Psoas muscle (tissue), 8 donors: ENCODE measurements around the gene USP10. TPM values are rescaled to one million over a fixed set of nuclear protein-coding genes. Genes with fewer than 3 reads are reported as not detected.

Experiments
- ATAC-seq, 4 donors: fragments of 200-7000 bp; cut with Tn5 transposase; one replicate each; pipeline ENCODE4 v1.9.1; 2020; ENCODE audit warnings: moderate library complexity in 3 of 4, mild to moderate bottlenecking in 2 of 4
- DNase-seq, 2 donors: peaks; one replicate each; pipeline ENCODE4 v3.0.0-alpha.2; 2020
- H3K27ac ChIP-seq: fragments of 200-600 bp; one replicate; pipeline ENCODE4 v1.8.0; 2022
- H3K27me3 ChIP-seq, 3 donors: fragments of 200-600 bp in 1 of 3; one replicate each; pipeline versions ENCODE4 v1.6.1 to v1.8.0; 2013 to 2022; ENCODE audit warnings: low read length in 2 of 3, mild to moderate bottlenecking in 2 of 3, moderate library complexity in 1 of 3; ENCODE audit not compliant: insufficient read depth in 3 of 3
- H3K36me3 ChIP-seq, 2 donors: fragments of 200-600 bp in 1 of 2; one replicate each; pipeline versions ENCODE4 v1.6.1 to v1.8.0; 2013 to 2022; ENCODE audit warnings: low read depth in 1 of 2, mild to moderate bottlenecking in 1 of 2, moderate library complexity in 1 of 2; ENCODE audit not compliant: insufficient read depth in 1 of 2
- H3K4me1 ChIP-seq: fragments of 200-600 bp; one replicate; pipeline ENCODE4 v1.8.0; 2022
- H3K4me3 ChIP-seq: fragments of 200-600 bp; one replicate; pipeline ENCODE4 v1.8.0; 2022; ENCODE audit warnings: mild to moderate bottlenecking
- H3K9me3 ChIP-seq: fragments of 200-600 bp; one replicate; pipeline ENCODE4 v1.8.0; 2022
- CTCF ChIP-seq: fragments of 200-600 bp; IDR thresholded peaks from one replicate; pipeline ENCODE4 v1.8.0; 2022; ENCODE audit warnings: antibody characterized with exemption
- WGBS, 3 donors: extraction: QIAGEN DNeasy Blood & Tissue Kit; methylation state at CpG; one replicate each; pipeline versions ENCODE4 v1.1.6 to v1.1.7; 2013; 5-methylcytosine and 5-hydroxymethylcytosine counted together
- intact Hi-C, 2 donors: fragments of 100-400 bp; cut with DNase I; formaldehyde crosslinking; loops; one replicate each; pipeline versions ENCODE4 v1.11.0 to v1.14.2; 2022
- long read RNA-seq, 2 donors: library from polyadenylated mRNA; unstranded; transcript quantifications; one replicate each; pipeline ENCODE4 v2.0.0, GENCODE V29; 2021
- polyA plus RNA-seq, 3 donors: library from polyadenylated mRNA; stranded (reverse); fragments of 200-250 nt; gene quantifications; one replicate each; pipeline ENCODE4 v1.2.3, GENCODE V29; 2013
- total RNA-seq, 4 donors: library from RNA; stranded (reverse); fragmentation: NEBNext Ultra II Directional in 2 of 4; extraction: Animal tissue kit (Norgen Biotek cat#: 25700) in 2 of 4; gene quantifications; one replicate each; pipeline versions ENCODE4 v1.2.1 to v1.2.4, GENCODE V29; 2021 to 2023
- donor health status: healthy with polysubstance abuse.
- donor health status: DM: no; HTN: no; CAD: no; lungs with moderate emphysema.
- donor health status: Bipolar disorder and iron deficiency.
- donor health status: healthy.
- donor health status: DM: yes; HTN: yes; CAD: no.
- donor health status: DM: no; HTN: no; CAD: no.
- donor health status: DM: no; HTN: no; CAD: no.
- donor health status: DM: yes; HTN: yes; CAD: no.

Gene USP10
- 10 to 100 TPM; 57.1 to 93.0 (median 78.9) TPM for total RNA-seq
- 10 to 100 TPM; 33.9 to 69.5 (median 69.2) TPM for polyA plus RNA-seq
- long read RNA-seq, donor 1, transcript USP10-201 (14 exons, 3,009 nt): major isoform, 24 of 51 reads
- long read RNA-seq, donor 1, partial matches to known transcripts: 23 of 51 reads
- long read RNA-seq, donor 1, other reads (novel, unspliced or antisense): 3 of 51 reads
- long read RNA-seq, donor 2, transcript USP10-201 (14 exons, 3,009 nt): major isoform, 31 of 77 reads
- long read RNA-seq, donor 2, partial matches to known transcripts: 38 of 77 reads
- long read RNA-seq, donor 2, other reads (novel, unspliced or antisense): 6 of 77 reads

- WGBS, 3 donors: 1% methylated on average over 32 to 96 of the region's 97 CpGs
- H3K36me3 ChIP-seq: no peaks in the 10 kb centered on the region
- H3K9me3 ChIP-seq: no peaks in the 10 kb centered on the region
- peak within 1 kb of the TSS; percentile 88 for H3K27ac ChIP-seq
- TF ChIP-seq CTCF: no peak
- intact Hi-C loops: no loop called here
- peak within 1 kb of the TSS; percentile 98 for H3K4me3 ChIP-seq
- no peaks in the 10 kb centered on the region for H3K27me3 ChIP-seq
- DNase-seq (peak; percentile 82 to 89), ATAC-seq (peak; percentile 92 to 94 (median 92))
- H3K4me1 ChIP-seq: peaks cover 26% of the 10 kb centered on the region
These were observed at the start of gene USP10 for GRCh38 chr16:84699712-84700445. USP10 (plus strand) TSS chr16:84700000; CDS start chr16:84700091, 91 bp downstream.

GRCh38 chr16:84650062-84650991 lies 49.5 kb upstream of the USP10 start:
- 80 to 86% (median 81%) methylated on average over 20 of the region's 20 CpGs for WGBS, 3 donors
- Histone ChIP-seq H3K27me3 (no peaks in the 10 kb centered on the region), H3K27ac (no peak overlapping the region), H3K36me3 (peaks cover 0 to 36% of the 10 kb centered on the region in 2 donors), H3K4me1 (no peaks in the 10 kb centered on the region), H3K9me3 (no peaks in the 10 kb centered on the region), H3K4me3 (no peak overlapping the region)
- intact Hi-C loops: no loop called here
- ATAC-seq (no peak), DNase-seq (no peak)
- TF ChIP-seq CTCF: no peak

- Histone ChIP-seq H3K36me3 (peaks cover 4 to 52% of the 10 kb centered on the region in 2 donors), H3K27ac (no peak overlapping the region), H3K9me3 (no peaks in the 10 kb centered on the region), H3K4me1 (no peaks in the 10 kb centered on the region), H3K27me3 (no peaks in the 10 kb centered on the region), H3K4me3 (no peak overlapping the region)
- ATAC-seq (no peak), DNase-seq (no peak)
- intact Hi-C loops: no loop called here
- TF ChIP-seq CTCF: no peak
- 91 to 95% (median 91%) methylated on average over 7 of the region's 7 CpGs for WGBS, 3 donors
These were observed 47.2 kb upstream of the USP10 start for GRCh38 chr16:84652566-84652965.

GRCh38 chr16:84654238-84654637 lies 45.6 kb upstream of the USP10 start:
- no peaks in the 10 kb centered on the region for H3K4me1 ChIP-seq
- H3K27ac ChIP-seq: no peak overlapping the region
- H3K36me3 ChIP-seq: peaks cover 4 to 68% of the 10 kb centered on the region in 2 donors
- no peak overlapping the region for H3K4me3 ChIP-seq
- WGBS, 3 donors: 78 to 91% (median 91%) methylated on average over 3 of the region's 3 CpGs
- DNase-seq (no peak), ATAC-seq (no peak)
- H3K9me3 ChIP-seq: no peaks in the 10 kb centered on the region
- intact Hi-C loops: no loop called here
- TF ChIP-seq CTCF: no peak
- H3K27me3 ChIP-seq: no peaks in the 10 kb centered on the region
